ENCODE measurements around the gene GDF10. TPM values are rescaled to one million over a fixed set of nuclear protein-coding genes. Genes with fewer than 3 reads are reported as not detected.
A peak's percentile ranks its signal among the peaks of the same experiment; 100 is the strongest.

The GDF10 gene
- total and polyA plus RNA-seq, 10 donors: 0.02 to 0.35 (median 0.20) TPM; not detected in 3

DNA sequence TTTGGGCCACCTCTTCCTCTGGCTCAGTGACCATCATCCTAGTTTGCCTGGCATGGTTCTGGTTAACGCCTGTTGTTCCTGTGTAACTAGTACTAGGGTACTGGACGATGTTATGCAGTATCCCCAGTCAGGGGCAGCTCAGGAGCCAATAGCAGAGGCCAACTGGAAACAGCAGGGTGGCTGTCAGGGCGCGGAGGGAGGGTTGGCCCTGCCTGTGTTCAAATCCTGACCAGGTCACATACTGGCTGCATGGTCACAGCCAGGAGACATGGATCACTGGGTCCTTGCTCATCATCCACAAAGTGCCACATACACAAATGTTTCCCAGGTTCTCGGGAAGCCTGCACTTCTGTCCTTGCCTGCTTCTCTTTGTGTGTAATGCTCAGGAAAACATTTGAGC, 35.9 kb downstream of the GDF10 start:
- H3K27ac ChIP-seq: peak overlapping the region in 1 of 8 donors; percentile 35
- H3K4me1 ChIP-seq: peaks cover 0 to 6% (median 2%) of the 10 kb centered on the region in 6 donors
- DNase-seq: no peak
- intact Hi-C loops (cut with DNase I; ENCODE audit: low total_unique reads): no loop called here
- WGBS, 5 donors: 74 to 95% (median 86%) methylated on average over 5 of the region's 5 CpGs
- peaks cover 0 to 38% (median 0%) of the 10 kb centered on the region in 7 donors for H3K27me3 ChIP-seq (replicated peaks in 1 of 7)
- no peak overlapping the region for H3K4me3 ChIP-seq
- H3K9me3 ChIP-seq: no peaks in the 10 kb centered on the region
- H3K36me3 ChIP-seq: no peaks in the 10 kb centered on the region
- no peak for TF ChIP-seq POLR2AphosphoS5 (IDR thresholded peaks at IDR 0.05)
- TF ChIP-seq, protein P1, sequence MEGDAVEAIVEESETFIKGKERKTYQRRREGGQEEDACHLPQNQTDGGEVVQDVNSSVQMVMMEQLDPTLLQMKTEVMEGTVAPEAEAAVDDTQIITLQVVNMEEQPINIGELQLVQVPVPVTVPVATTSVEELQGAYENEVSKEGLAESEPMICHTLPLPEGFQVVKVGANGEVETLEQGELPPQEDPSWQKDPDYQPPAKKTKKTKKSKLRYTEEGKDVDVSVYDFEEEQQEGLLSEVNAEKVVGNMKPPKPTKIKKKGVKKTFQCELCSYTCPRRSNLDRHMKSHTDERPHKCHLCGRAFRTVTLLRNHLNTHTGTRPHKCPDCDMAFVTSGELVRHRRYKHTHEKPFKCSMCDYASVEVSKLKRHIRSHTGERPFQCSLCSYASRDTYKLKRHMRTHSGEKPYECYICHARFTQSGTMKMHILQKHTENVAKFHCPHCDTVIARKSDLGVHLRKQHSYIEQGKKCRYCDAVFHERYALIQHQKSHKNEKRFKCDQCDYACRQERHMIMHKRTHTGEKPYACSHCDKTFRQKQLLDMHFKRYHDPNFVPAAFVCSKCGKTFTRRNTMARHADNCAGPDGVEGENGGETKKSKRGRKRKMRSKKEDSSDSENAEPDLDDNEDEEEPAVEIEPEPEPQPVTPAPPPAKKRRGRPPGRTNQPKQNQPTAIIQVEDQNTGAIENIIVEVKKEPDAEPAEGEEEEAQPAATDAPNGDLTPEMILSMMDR (IDR thresholded peaks at IDR 0.05 in 8 of 11, conservative IDR thresholded peaks at IDR 0.05 in 3 of 11): no peak
- TF ChIP-seq POLR2A (IDR thresholded peaks at IDR 0.05): no peak

DNA sequence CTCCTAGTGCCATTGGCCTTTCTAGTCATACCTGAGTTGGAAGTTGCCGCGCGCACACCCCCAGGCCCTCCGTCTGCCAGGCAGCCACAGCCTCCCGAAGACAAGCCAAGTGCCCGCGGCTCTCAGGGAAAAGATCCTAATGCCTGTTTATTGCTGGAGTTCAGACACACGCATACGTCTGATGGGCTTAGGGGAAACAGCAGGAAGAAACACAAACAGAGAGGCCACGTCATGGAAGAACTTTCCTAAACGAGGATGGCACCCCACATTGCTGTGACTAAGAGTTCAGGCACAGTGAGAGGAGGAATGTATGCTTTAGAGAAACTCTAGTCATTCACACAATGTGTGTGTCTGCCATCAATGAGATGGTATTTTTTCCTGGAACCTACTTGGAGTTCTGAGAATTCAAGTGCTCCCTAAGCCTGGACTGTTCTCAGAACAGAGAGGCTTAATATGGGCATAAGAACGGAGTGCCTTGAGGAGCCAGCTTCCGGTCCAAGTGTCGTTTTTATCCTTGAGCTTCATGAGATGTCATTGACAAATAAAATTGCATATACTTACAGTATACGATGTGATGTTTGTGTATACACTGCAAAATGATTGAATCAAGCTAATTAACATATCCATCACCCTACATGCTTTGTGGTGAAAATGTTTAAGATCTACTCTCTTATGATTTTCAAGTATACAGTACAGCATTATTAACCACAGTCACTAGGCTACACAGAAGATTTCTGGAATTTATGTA, 36.6 kb downstream of the GDF10 start:
- H3K9me3 ChIP-seq: no peaks in the 10 kb centered on the region
- DNase-seq: no peak
- no peaks in the 10 kb centered on the region for H3K36me3 ChIP-seq
- intact Hi-C loops (cut with DNase I; ENCODE audit: low total_unique reads): no loop called here
- 68 to 92% (median 84%) methylated on average over 15 of the region's 15 CpGs for WGBS, 5 donors
- peaks cover 0 to 6% (median 2%) of the 10 kb centered on the region in 6 donors for H3K4me1 ChIP-seq
- H3K27ac ChIP-seq: peak overlapping the region in 1 of 8 donors; percentile 35
- no peak overlapping the region for H3K4me3 ChIP-seq
- TF ChIP-seq, protein P1 (IDR thresholded peaks at IDR 0.05 in 8 of 11, conservative IDR thresholded peaks at IDR 0.05 in 3 of 11): no peak
- TF ChIP-seq POLR2AphosphoS5 (IDR thresholded peaks at IDR 0.05) (no peak), POLR2A (IDR thresholded peaks at IDR 0.05) (no peak)
- peaks cover 0 to 45% (median 0%) of the 10 kb centered on the region in 7 donors for H3K27me3 ChIP-seq (replicated peaks in 1 of 7)

DNA sequence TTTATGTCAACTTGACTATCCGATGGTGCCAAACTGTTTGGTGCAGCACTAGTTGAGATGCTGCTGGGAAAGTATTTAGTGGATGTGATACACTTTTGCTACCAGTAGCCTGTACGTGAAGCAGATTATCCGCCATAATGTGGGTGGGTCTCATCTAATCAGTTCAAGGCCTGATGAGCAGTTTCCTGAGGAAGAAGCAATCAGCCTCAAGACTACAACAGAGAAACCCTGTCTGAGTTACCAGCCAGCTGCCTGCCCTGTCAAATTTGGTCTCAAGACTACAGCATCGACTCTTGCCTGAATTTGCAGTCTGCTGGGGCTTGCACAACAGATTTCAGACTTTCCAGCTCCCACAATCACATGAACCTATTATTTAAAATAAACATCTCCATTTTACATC, 37.3 kb downstream of the GDF10 start:
- Histone ChIP-seq H3K4me1 (peaks cover 0 to 6% (median 2%) of the 10 kb centered on the region in 6 donors), H3K36me3 (no peaks in the 10 kb centered on the region), H3K4me3 (no peak overlapping the region), H3K9me3 (no peaks in the 10 kb centered on the region), H3K27ac (no peak overlapping the region), H3K27me3 (replicated peaks in 1 of 7) (peaks cover 0 to 47% (median 0%) of the 10 kb centered on the region in 7 donors)
- DNase-seq: no peak
- 67 to 86% (median 75%) methylated on average over 4 of the region's 4 CpGs for WGBS, 5 donors
- no peak for TF ChIP-seq POLR2A (IDR thresholded peaks at IDR 0.05)
- TF ChIP-seq, protein P1 (IDR thresholded peaks at IDR 0.05 in 8 of 11, conservative IDR thresholded peaks at IDR 0.05 in 3 of 11): no peak
- no peak for TF ChIP-seq POLR2AphosphoS5 (IDR thresholded peaks at IDR 0.05)
- intact Hi-C loops (cut with DNase I; ENCODE audit: low total_unique reads): no loop called here

DNA sequence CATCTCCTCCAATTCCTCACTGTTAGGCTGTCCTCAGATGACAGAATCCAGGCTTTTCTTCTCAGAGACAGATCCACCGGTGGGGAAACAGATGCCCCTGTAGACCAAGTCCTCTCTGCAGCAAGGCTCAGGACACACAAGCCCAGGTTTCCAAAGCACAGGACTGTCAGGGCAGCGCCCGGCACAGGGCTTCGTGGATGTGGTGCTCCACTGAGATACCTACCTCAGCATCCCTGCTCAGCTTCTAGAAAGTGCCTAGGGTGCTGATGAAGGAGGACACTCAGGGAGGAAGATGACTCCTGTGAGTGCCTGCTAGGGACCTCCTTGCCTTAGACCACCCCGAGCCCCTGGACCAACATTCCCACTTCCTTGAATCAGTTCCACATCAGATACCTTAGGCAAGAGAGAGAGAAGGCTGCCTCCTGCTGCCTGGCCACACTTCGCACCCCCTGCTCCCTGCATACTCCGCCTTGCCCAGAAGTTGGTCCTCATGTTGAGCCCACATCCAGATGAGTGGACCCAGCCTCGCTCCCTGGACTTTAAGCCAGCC, 39.3 kb downstream of the GDF10 start:
- Histone ChIP-seq H3K4me3 (no peak overlapping the region), H3K4me1 (peaks cover 0 to 6% (median 2%) of the 10 kb centered on the region in 6 donors), H3K9me3 (no peaks in the 10 kb centered on the region), H3K27me3 (replicated peaks in 1 of 7) (peaks cover 0 to 48% (median 0%) of the 10 kb centered on the region in 7 donors), H3K36me3 (no peaks in the 10 kb centered on the region), H3K27ac (no peak overlapping the region)
- intact Hi-C loops (cut with DNase I; ENCODE audit: low total_unique reads): no loop called here
- TF ChIP-seq POLR2A (IDR thresholded peaks at IDR 0.05) (no peak), POLR2AphosphoS5 (IDR thresholded peaks at IDR 0.05) (no peak)
- TF ChIP-seq, protein P1 (IDR thresholded peaks at IDR 0.05 in 8 of 11, conservative IDR thresholded peaks at IDR 0.05 in 3 of 11): no peak
- peak; percentile 67 for DNase-seq
- 86 to 93% (median 88%) methylated on average over 8 of the region's 8 CpGs for WGBS, 5 donors
